Naive thymus-derived CD8-positive, alpha-beta T cell (primary cell): ENCODE measurements around the gene KRT5. TPM values are rescaled to one million over a fixed set of nuclear protein-coding genes. Genes with fewer than 3 reads are reported as not detected.

Source experiments
- ATAC-seq, 2 donors: fragments of 150-1000 bp; cut with Tn5 transposase in 1 of 2; sonication (Bioruptor Pico), chemical (Tn5 transposase) in 1 of 2; 1 replicate in 1 of 2; 2 replicates in 1 of 2; pipeline ENCODE4 v1.10.0; 2021; ENCODE audit warnings: mild to moderate bottlenecking in 2 of 2, moderate library complexity in 2 of 2
- POLR2A ChIA-PET: fragments of 350-600 bp; sonication (Branson Sonifier 250); formaldehyde crosslinking; loops from one replicate; lab custom pipeline; 2021; ENCODE audit warnings: antibody characterized with exemption; lab: Charles Lee
- DNase-seq, 10 donors: peaks; one replicate each; pipeline versions ENCODE4 v3.0.0 to v3.0.0-alpha.2; 2020 to 2022
- H3K27ac Mint-ChIP-seq, 10 donors: one replicate each; pipeline ENCODE4 v1.8.0; 2020 to 2022; ENCODE audit warnings: mild to moderate bottlenecking in 10 of 10, mixed read lengths in 10 of 10, moderate library complexity in 4 of 10, inconsistent platforms in 1 of 10
- H3K27me3 Mint-ChIP-seq, 5 donors: one replicate each; pipeline ENCODE4 v1.8.0; 2021 to 2022; ENCODE audit warnings: mixed read lengths in 5 of 5
- H3K36me3 Mint-ChIP-seq, 3 donors: one replicate each; pipeline ENCODE4 v1.8.0; 2020 to 2022; ENCODE audit warnings: mixed read lengths in 3 of 3, mild to moderate bottlenecking in 2 of 3, inconsistent platforms in 1 of 3
- H3K4me1 Mint-ChIP-seq, 4 donors: one replicate each; pipeline ENCODE4 v1.8.0; 2021 to 2022; ENCODE audit warnings: mixed read lengths in 4 of 4
- H3K4me3 Mint-ChIP-seq, 10 donors: one replicate each; pipeline ENCODE4 v1.8.0; 2020 to 2022; ENCODE audit warnings: mild to moderate bottlenecking in 10 of 10, mixed read lengths in 10 of 10, moderate library complexity in 6 of 10, inconsistent platforms in 1 of 10
- H3K9me3 Mint-ChIP-seq, 9 donors: one replicate each; pipeline ENCODE4 v1.8.0; 2020 to 2022; ENCODE audit warnings: mixed read lengths in 9 of 9, mild to moderate bottlenecking in 3 of 9, inconsistent platforms in 1 of 9, moderate library complexity in 1 of 9
- polyA plus RNA-seq, 3 donors: library from polyadenylated mRNA; unstranded; fragments of 300-500 nt; fragmentation: Illumina TruSeq; gene quantifications; one replicate each; pipeline ENCODE4 v1.2.3, GENCODE V29; 2021
- total RNA-seq, 8 experiments: library from RNA in 2 of 8; stranded (reverse) in 2 of 8; gene quantifications; one replicate each; pipeline ENCODE4 v1.2.3 and lab custom pipeline; 2021 to 2026

KRT5 gene
- not detected for total RNA-seq
- not detected for polyA plus RNA-seq
- 0 to 0.09 (median 0) reads per million in 6 experiments for total RNA-seq (lab: John Stamatoyannopoulos, UW)

GRCh38 chr12:52519826-52520662 is at the start of gene KRT5:
Gene KRT5 (minus strand): TSS chr12:52520394. CDS start chr12:52520296, 98 bp downstream.
- Mint-ChIP-seq H3K36me3 (no peaks in the 10 kb centered on the region), H3K9me3 (no peaks in the 10 kb centered on the region), H3K27ac (no peak within 1 kb of the TSS), H3K27me3 (peaks cover 0 to 17% (median 3%) of the 10 kb centered on the region in 5 donors), H3K4me3 (no peak within 1 kb of the TSS), H3K4me1 (no peaks in the 10 kb centered on the region)
- no peak for ATAC-seq
- POLR2A ChIA-PET: no interaction called here
- peak in 2 of 10 donors; percentile 15 to 28 for DNase-seq

- Mint-ChIP-seq H3K9me3 (peaks cover 0 to 1% (median 0%) of the 10 kb centered on the region in 9 donors), H3K4me3 (no peak overlapping the region), H3K27ac (peak overlapping the region in 1 of 10 donors; percentile 86), H3K36me3 (no peaks in the 10 kb centered on the region), H3K4me1 (peaks cover 0 to 14% (median 2%) of the 10 kb centered on the region in 4 donors), H3K27me3 (peaks cover 2 to 46% (median 16%) of the 10 kb centered on the region in 5 donors)
- ATAC-seq: no peak
- POLR2A ChIA-PET: no interaction called here
- no peak for DNase-seq
These were observed 47.9 kb upstream of the KRT5 start for GRCh38 chr12:52568111-52568510.

- H3K4me3 Mint-ChIP-seq: peak overlapping the region in 1 of 10 donors; percentile 58
- DNase-seq (peak in 3 of 10 donors; percentile 19 to 72 (median 41)), ATAC-seq (no peak)
- no peaks in the 10 kb centered on the region for H3K9me3 Mint-ChIP-seq
- H3K27ac Mint-ChIP-seq: peak overlapping the region in 4 of 10 donors; percentile 23 to 87 (median 72)
- POLR2A ChIA-PET: interaction anchor here (0.8 kb wide), 1 partner anchor 8 kb away, joined by 3 read pairs; no protein-coding TSS in a partner anchor
- H3K36me3 Mint-ChIP-seq: no peaks in the 10 kb centered on the region
- H3K27me3 Mint-ChIP-seq: peaks cover 2 to 36% (median 16%) of the 10 kb centered on the region in 5 donors
- peaks cover 0 to 14% (median 2%) of the 10 kb centered on the region in 4 donors for H3K4me1 Mint-ChIP-seq
These were observed 46.7 kb upstream of the KRT5 start for GRCh38 chr12:52566847-52567291.

- Mint-ChIP-seq H3K27ac (peak overlapping the region in 1 of 10 donors; percentile 31), H3K4me3 (no peak overlapping the region), H3K4me1 (peaks cover 0 to 22% (median 5%) of the 10 kb centered on the region in 4 donors), H3K27me3 (peaks cover 3 to 43% (median 23%) of the 10 kb centered on the region in 5 donors), H3K36me3 (no peaks in the 10 kb centered on the region), H3K9me3 (no peaks in the 10 kb centered on the region)
- DNase-seq (no peak), ATAC-seq (no peak)
- POLR2A ChIA-PET: no interaction called here
These were observed 44.4 kb upstream of the KRT5 start for GRCh38 chr12:52564582-52564981.

DNA sequence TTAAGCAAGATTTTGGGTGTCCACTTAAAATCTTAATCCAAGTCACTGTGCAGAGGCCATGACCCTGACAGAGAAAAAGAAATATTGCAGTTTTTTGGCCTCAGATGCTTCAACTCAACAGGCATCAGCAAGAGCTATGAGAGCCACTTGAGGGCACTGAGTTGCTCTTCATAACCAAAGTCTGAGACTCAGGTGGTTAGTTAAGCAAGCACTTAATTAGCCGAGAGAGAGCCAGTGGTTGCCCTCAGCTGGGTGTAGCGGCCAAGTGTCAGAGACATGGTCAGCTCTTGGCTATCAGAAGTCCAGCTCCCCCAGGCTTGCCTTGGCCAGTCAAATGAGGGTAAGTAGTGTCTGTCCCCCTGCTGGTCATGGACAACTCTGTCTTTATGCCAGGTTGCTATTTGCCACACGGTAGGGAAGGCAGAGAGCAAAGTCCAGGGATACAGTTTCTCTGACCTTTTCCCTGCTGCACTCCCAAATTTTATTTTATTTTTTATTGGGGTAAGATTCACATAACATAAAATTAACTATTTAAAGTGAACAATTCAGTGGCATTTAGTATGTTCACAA is 41.8 kb upstream of the KRT5 start:
- Mint-ChIP-seq H3K27ac (no peak overlapping the region), H3K4me3 (no peak overlapping the region), H3K4me1 (peaks cover 0 to 30% (median 6%) of the 10 kb centered on the region in 4 donors), H3K36me3 (no peaks in the 10 kb centered on the region), H3K9me3 (no peaks in the 10 kb centered on the region), H3K27me3 (peaks cover 3 to 51% (median 26%) of the 10 kb centered on the region in 5 donors)
- POLR2A ChIA-PET: no interaction called here
- no peak for ATAC-seq
- DNase-seq: no peak

GRCh38 chr12:52559979-52560378 is 39.8 kb upstream of the KRT5 start:
- Mint-ChIP-seq H3K4me3 (no peak overlapping the region), H3K27me3 (peaks cover 3 to 47% (median 21%) of the 10 kb centered on the region in 5 donors), H3K4me1 (peaks cover 0 to 45% (median 6%) of the 10 kb centered on the region in 4 donors), H3K36me3 (no peaks in the 10 kb centered on the region), H3K27ac (peak overlapping the region in 1 of 10 donors; percentile 55), H3K9me3 (no peaks in the 10 kb centered on the region)
- POLR2A ChIA-PET: no interaction called here
- DNase-seq (no peak), ATAC-seq (no peak)

- H3K27ac Mint-ChIP-seq: peak overlapping the region in 3 of 10 donors; percentile 10 to 91 (median 22)
These were observed 38.7 kb upstream of the KRT5 start for GRCh38 chr12:52558781-52559445.

GRCh38 chr12:52557476-52557875 is 37.3 kb upstream of the KRT5 start:
- ATAC-seq (no peak), DNase-seq (no peak)
- Mint-ChIP-seq H3K4me3 (peak overlapping the region in 2 of 10 donors; percentile 32 to 52), H3K9me3 (no peaks in the 10 kb centered on the region), H3K4me1 (peaks cover 0 to 47% (median 6%) of the 10 kb centered on the region in 4 donors), H3K27ac (peak overlapping the region in 1 of 10 donors; percentile 68), H3K27me3 (peaks cover 1 to 56% (median 16%) of the 10 kb centered on the region in 5 donors), H3K36me3 (no peaks in the 10 kb centered on the region)
- POLR2A ChIA-PET: no interaction called here

More at GRCh38 chr12:52558781-52559445, 38.7 kb upstream of the KRT5 start:
- ATAC-seq (no peak), DNase-seq (peak in 1 of 10 donors; percentile 22)
- Mint-ChIP-seq H3K4me3 (peak overlapping the region in 1 of 10 donors; percentile 81), H3K9me3 (no peaks in the 10 kb centered on the region), H3K27me3 (peaks cover 3 to 56% (median 19%) of the 10 kb centered on the region in 5 donors), H3K36me3 (no peaks in the 10 kb centered on the region), H3K4me1 (peaks cover 0 to 47% (median 6%) of the 10 kb centered on the region in 4 donors)
- POLR2A ChIA-PET: no interaction called here

- ATAC-seq (no peak), DNase-seq (no peak)
- no peaks in the 10 kb centered on the region for H3K36me3 Mint-ChIP-seq
- peak overlapping the region in 4 of 10 donors; percentile 24 to 88 (median 66) for H3K27ac Mint-ChIP-seq
- H3K4me3 Mint-ChIP-seq: peak overlapping the region in 1 of 10 donors; percentile 12
- H3K4me1 Mint-ChIP-seq: peaks cover 0 to 46% (median 5%) of the 10 kb centered on the region in 4 donors
- POLR2A ChIA-PET: no interaction called here
- no peaks in the 10 kb centered on the region for H3K9me3 Mint-ChIP-seq
- peaks cover 1 to 62% (median 15%) of the 10 kb centered on the region in 5 donors for H3K27me3 Mint-ChIP-seq
These were observed 35.4 kb upstream of the KRT5 start for GRCh38 chr12:52555577-52555976.

- DNase-seq: no peak
- H3K27me3 Mint-ChIP-seq: peaks cover 1 to 55% (median 6%) of the 10 kb centered on the region in 5 donors
- peak within 1 kb of the TSS in 3 of 10 donors; percentile 15 to 49 (median 26) for H3K27ac Mint-ChIP-seq
- peaks cover 0 to 25% (median 4%) of the 10 kb centered on the region in 4 donors for H3K4me1 Mint-ChIP-seq
- ATAC-seq: no peak
- POLR2A ChIA-PET: no interaction called here
- H3K9me3 Mint-ChIP-seq: no peaks in the 10 kb centered on the region
- H3K4me3 Mint-ChIP-seq: no peak within 1 kb of the TSS
- no peaks in the 10 kb centered on the region for H3K36me3 Mint-ChIP-seq
These were observed 32.5 kb upstream of the KRT5 start, which contains the start of gene KRT71 for GRCh38 chr12:52552681-52553195. Gene KRT71 (minus strand): TSS chr12:52553145. CDS start chr12:52553077, 68 bp downstream.

GRCh38 chr12:52552055-52552454 is 31.9 kb upstream of the KRT5 start:
- no peak for ATAC-seq
- POLR2A ChIA-PET: no interaction called here
- no peak for DNase-seq
- H3K27ac Mint-ChIP-seq: no peak overlapping the region
- no peaks in the 10 kb centered on the region for H3K9me3 Mint-ChIP-seq
- H3K36me3 Mint-ChIP-seq: no peaks in the 10 kb centered on the region
- no peak overlapping the region for H3K4me3 Mint-ChIP-seq
- H3K27me3 Mint-ChIP-seq: peaks cover 1 to 49% (median 3%) of the 10 kb centered on the region in 5 donors
- H3K4me1 Mint-ChIP-seq: peaks cover 2 to 22% (median 5%) of the 10 kb centered on the region in 4 donors
